Hematopoietic multipotent progenitor cell treated with erythropoietin and hydrocortisone succinate and interleukin-3 and kit ligand, for 17 days (in vitro differentiated cells): ENCODE results near the gene FAM107B.
"Not testable (repeated sequence)": the region's sequence is repeated elsewhere in the genome, so short reads cannot be mapped to it uniquely, and the experiment has no call there.

Source experiments
- DNase-seq: peaks from one replicate; pipeline ENCODE4 v3.0.0-alpha.2; 2015; ENCODE audit warnings: low spot score

Gene FAM107B

DNA sequence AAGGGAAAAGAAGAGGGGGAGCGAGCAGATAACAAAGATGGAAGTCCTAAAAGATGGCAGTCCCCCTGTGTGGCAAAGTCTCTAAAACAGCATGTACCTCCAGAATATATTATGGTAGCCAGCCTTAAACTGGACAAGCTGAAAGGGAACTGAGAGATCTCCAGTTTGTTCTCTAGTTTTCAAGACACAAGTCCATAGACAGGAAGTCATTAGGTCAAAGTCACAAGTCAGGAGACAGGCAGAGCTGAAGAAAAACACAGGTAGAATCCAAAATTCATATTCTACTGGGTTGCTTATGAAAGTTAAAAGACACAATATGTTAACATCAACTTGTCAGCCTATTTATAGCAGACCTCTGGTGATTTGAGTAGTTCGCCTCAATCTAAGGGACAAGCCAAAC is 38.7 kb downstream of the FAM107B start:
- no peak for DNase-seq

- no peak for DNase-seq
Measured at GRCh38 chr10:14731875-14732512, 42.7 kb downstream of the FAM107B start.

DNA sequence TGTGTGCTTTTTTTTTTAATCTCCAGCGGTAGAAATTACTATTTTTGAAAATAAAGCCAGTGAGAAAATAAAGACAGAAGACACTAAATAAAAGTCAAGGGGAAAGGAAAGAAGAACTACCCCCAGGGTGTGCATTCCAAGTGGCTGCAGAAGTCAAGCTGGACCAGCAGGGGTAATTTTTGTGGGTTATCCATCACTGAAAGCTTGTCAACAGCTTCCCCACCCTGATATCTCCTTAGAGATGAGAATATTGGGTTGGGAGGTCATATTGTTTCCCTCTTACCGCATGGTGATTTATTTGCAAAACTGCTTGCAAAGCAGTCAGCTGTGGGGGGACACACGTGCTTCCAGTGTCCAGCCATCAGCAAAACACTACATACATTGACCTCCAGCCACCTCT is 46.4 kb downstream of the FAM107B start:
- DNase-seq = no peak

- DNase-seq = no peak
Measured at GRCh38 chr10:14727924-14728323, 46.8 kb downstream of the FAM107B start.

GRCh38 chr10:14727465-14727864 is 47.2 kb downstream of the FAM107B start:
- DNase-seq = no peak

GRCh38 chr10:14724931-14725330 is 49.8 kb downstream of the FAM107B start:
- no peak for DNase-seq

DNA sequence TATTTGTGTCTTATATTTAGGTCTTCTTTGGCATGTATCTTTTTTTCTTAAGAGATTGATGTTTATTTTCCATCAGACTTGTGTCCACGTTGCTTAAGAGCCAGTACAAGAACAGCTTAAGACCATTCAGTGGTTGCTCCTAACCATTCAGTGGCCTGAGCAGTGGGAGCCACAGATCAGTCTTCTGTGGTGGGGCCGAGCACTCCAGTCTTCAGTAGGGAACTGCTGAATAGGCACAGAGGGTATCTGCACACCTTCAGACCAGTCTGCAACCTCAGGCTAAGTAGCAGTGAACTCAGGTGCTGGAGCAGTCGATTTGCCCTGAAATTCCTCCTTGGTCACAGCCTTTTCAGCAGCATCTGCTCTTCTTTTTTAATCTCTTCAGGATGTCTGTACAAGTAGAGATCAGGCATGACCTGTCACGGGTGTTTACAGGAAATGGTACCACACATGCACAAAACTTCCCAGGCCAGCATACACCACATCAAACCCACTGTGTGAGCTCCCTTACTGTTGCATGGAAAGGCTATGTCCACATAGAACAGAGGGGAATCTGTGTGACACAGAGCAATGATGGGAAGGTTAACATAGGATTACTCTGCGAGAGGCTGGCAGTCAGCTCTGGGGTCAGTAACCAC is 51.5 kb downstream of the FAM107B start:
- DNase-seq = no peak

DNA sequence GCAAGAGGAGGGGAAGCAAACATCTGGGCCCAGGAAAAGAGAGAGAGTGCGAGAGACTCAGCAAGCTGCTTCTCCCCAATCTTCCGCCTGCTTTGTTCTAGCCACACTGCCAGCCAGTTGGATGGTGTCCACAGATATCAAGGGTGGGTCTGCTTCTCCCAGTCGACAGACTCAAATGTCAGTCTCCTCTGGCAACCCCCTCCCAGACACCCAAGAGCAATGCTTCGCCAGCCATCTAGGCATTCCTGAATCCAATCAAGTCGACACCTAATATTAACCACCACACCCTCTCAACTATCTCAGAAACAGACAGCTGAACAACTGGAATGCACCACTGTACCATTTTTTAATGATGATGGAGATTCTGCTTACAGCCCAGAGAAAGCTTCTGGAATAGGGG is 57.1 kb downstream of the FAM107B start:
- no peak for DNase-seq

- DNase-seq = no peak
Measured at GRCh38 chr10:14712991-14713424, 61.7 kb downstream of the FAM107B start.

- DNase-seq = not testable (repeated sequence)
Measured at GRCh38 chr10:14709344-14709743, 65.4 kb downstream of the FAM107B start.

- DNase-seq = no peak
Measured at GRCh38 chr10:14707481-14707880, 67.2 kb downstream of the FAM107B start.

DNA sequence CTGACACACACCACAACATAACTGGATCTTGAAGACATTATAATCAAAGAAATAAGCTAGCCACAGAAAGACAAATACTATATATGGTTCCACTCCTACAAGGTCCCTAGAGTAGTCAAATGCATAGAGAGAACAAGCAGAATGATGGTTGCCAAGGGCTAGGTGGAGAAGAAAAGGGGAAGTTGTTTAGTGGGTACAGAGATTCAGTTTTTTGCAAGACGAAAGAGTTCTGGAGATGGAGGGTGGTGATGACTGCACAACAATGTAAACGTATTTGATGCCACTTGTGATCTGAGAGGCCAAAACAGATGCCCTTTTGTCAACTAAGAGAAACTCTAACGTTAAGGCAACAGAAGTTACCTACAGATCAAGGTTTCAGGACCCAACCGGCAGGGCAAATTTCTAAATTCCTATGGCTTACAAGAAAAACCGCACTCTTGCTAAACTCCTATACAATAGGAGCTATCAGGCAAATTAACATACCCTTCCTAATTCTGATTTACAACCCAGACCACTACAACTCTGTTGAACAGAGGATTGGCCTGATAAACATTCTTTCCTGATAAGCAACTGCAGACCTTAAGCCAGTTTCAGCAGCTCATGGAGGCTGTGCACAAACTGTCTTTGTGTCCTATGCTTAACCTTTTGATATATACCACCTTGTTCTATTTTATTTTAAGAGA is 69.0 kb downstream of the FAM107B start:
- no peak for DNase-seq

DNA sequence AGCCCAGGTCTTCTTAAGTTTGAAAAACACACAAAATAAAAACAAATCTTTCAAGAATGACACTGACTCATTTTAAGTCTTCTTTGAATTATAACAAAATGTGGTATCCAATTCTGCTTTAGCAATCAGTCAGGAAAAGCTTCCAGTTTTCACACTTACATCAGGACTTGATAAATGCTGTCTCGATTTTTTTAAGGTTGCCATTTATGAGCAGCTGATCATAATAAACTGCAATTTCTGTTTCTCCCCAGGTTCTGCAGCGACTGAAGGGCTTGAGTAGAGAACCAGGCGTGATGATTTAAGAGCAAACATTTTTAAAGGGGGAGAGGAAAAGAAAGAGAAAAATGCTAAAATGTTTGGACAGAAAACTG is 71.1 kb downstream of the FAM107B start:
- no peak for DNase-seq

- DNase-seq = no peak
Measured at GRCh38 chr10:14701466-14701865, 73.2 kb downstream of the FAM107B start.

GRCh38 chr10:14700546-14700945 is 74.2 kb downstream of the FAM107B start:
- DNase-seq = no peak

DNA sequence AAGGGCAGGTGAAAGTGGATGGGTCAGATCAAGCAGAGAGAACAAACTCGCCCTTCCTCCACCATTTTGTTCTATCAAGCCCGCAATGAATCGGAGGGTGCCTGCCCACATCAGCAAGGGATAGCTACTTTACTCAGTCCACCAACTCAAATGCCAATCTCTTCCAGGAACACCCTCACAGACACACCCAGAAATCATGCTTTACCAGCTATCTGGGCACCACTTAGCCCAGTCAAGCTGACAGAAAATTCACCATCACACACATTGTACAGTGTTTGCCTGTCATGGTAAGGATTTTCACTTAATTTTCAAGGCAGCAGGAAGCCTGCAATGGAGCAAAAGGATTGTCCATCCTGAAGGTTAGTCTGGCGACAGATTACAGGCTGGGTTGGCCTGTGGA is 75.2 kb downstream of the FAM107B start:
- no peak for DNase-seq

DNA sequence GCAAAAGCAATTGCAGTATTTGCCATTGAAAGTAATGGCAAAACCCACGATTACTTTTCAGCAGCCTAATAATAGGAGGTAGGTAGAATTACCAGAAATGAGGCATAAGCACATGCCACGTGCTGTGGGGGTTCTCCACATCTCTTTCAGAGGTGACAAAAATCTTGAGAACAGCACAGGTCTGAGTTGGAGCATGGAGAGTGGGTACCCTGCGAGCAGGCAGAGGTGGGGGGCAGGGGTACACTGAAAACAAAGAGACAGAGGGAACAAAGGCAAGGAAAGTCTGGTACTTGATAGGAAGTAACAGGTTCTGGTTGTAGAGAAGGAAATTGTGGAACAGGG is 75.9 kb downstream of the FAM107B start:
- DNase-seq = no peak

DNA sequence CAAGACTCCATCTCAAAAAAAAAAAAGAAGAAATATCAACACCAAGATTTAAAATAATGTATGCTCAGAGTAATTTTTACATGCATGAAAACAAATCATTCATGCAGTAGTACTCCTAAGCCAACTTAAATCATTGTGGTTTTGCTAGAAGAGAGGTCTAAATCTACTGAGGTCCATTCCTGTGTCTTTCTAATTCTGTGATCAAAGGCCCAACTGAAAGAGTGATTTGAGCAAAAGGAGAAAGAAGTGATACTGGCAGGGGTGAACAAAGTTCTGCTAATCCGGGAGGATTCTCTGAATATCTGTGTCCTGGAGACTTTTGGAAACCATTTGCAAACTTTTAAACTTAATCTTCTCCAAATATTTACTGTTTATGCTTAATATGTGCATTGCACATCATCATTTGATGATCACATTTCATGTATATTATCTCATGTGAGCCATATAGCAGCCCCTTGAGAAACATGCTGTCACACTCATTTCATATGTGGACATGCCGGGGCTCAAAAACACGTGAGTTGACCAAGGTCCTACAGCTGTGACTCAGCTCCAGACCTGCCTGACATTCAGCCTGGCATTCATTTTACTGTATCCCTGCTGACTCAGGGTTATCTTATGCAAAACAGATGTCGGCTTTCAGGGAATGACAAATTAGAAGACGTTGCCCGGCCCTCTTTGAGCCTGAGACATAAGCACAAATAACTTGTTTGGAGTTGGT is 76.4 kb downstream of the FAM107B start:
- no peak for DNase-seq

DNA sequence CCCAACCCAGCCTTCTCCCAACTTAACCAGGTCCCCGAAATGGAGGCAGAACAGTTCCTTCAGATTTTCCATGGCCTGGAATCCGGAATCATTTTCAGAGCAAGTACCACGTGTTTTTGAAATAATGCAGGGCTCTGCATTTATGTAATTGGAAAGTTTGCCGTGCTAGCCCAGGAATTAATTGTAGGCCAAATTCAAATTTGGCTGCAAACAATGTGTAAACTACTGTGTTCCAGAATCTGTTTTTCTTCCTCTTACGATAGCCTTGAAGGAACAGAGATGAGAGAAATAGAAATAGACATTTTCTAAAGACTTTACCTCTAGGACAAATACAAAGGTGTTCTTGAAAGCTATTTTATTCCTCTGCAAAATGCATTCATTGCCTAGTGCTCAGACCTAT is 77.4 kb downstream of the FAM107B start:
- no peak for DNase-seq

DNA sequence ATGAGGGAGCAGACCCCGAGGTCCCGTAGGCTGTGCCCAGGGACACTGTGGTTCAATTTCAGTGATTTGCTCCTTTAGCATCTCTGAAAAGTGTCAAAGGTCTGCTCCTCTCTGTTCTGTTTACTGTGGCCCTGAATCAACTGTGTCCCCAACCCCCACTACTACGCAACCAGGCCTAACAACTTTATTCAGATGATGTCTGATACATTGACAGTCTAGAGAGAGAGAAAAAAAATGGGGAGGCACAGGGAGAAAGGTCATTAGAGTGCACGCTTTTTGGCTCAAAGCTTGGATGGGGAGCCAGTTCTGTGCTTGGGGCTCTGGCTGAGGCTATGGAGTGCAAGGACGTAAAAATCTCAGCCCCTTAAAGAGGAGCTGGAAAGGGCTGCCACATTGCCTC is 77.9 kb downstream of the FAM107B start:
- DNase-seq = no peak

- DNase-seq = no peak
Measured at GRCh38 chr10:14695847-14696480, 78.7 kb downstream of the FAM107B start.

GRCh38 chr10:14693891-14694290 is 80.8 kb downstream of the FAM107B start:
- no peak for DNase-seq
